GM12872 (cell line): ENCODE results near the gene MED13L.
A peak's percentile ranks its signal among the peaks of the same experiment; 100 is the strongest.

Source experiments
- CTCF ChIP-seq: IDR thresholded peaks from 3 replicates; pipeline ENCODE4 v1.5.1; 2011; ENCODE audit warnings: low read depth, mild to moderate bottlenecking, low read length, moderate library complexity; ENCODE audit not compliant: insufficient read depth

MED13L gene

GRCh38 chr12:115934877-115935276, 342.6 kb downstream of the MED13L start:
- no peak for TF ChIP-seq CTCF

GRCh38 chr12:115934046-115934445, 343.4 kb downstream of the MED13L start:
- no peak for TF ChIP-seq CTCF

DNA sequence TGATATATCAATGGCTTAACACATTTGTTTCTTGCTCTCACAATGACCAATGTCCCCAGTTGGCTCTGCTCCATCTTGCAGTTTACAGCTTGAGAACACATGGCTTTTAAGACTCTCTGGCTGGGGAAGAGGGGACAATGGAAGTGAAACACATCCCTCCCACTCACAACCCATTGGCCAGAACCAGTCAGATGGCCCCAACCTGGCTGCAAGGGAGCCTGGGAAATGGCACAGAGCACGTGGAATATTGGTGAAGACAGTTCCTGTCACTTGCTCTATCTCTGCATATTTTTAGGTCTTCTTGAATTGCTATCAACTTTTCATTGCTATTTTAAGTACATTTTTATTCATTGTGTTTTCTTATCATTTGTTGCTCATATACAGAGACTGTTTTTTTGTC, 345.4 kb downstream of the MED13L start:
- TF ChIP-seq CTCF: no peak

- no peak for TF ChIP-seq CTCF
Measured at GRCh38 chr12:115930336-115930735, 347.2 kb downstream of the MED13L start.

GRCh38 chr12:115926037-115926670, 351.3 kb downstream of the MED13L start:
- no peak for TF ChIP-seq CTCF

DNA sequence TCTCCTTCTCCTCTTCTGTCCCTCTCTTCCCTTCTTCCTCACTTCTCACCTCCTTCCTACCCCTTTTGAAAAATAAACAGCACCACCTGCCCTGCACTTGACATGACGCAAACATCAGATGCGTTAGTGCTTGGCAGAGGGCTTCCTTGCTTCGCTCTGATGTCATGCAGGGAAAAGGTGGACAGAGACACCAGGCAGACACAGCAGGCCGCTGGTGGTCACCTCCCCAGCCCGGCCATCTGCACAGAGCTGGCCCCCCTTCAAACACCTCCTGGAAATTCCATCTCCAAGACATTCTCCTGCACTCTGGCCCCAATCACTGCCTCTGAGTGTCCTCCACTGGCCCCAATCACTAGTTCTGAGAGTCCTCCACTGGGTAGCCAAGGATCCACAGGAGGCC, 353.6 kb downstream of the MED13L start:
- TF ChIP-seq CTCF: no peak

GRCh38 chr12:115922952-115923564, 354.4 kb downstream of the MED13L start:
- peak; percentile 52; the same call in 2 of the 3 replicates for TF ChIP-seq CTCF
